RWPE2 (cell line): ENCODE results near the gene SCNM1.

Experiments used
- ATAC-seq: fragments of 200-7000 bp; cut with Tn5 transposase; 3 replicates; pipeline ENCODE4 v1.9.1; 2021; ENCODE audit warnings: low read depth
- DNase-seq: peaks from one replicate; pipeline ENCODE4 v3.0.0-alpha.2; 2020; ENCODE audit warnings: low spot score
- H3K27ac ChIP-seq: fragments of 450-650 bp; 2 replicates; pipeline ENCODE4 v1.5.1; 2017; ENCODE audit warnings: mild to moderate bottlenecking; ENCODE audit not compliant: poor library complexity, severe bottlenecking
- H3K27me3 ChIP-seq: fragments of 250-450 bp; sonication (Bioruptor Pico); 2 replicates; pipeline ENCODE4 v1.5.1; 2021; ENCODE audit warnings: mild to moderate bottlenecking, moderate library complexity; ENCODE audit not compliant: insufficient read depth, poor library complexity, severe bottlenecking
- H3K36me3 ChIP-seq: fragments of 250-450 bp; sonication (Bioruptor Pico); 2 replicates; pipeline ENCODE4 v1.5.1; 2020; ENCODE audit warnings: low read depth, mild to moderate bottlenecking, moderate library complexity
- H3K4me1 ChIP-seq: fragments of 250-450 bp; sonication (Bioruptor Pico); 2 replicates; pipeline ENCODE4 v1.5.1; 2021; ENCODE audit warnings: mild to moderate bottlenecking, moderate library complexity; ENCODE audit not compliant: insufficient read depth, poor library complexity, severe bottlenecking
- H3K4me3 ChIP-seq: fragments of 250-450 bp; sonication (Bioruptor Pico); 2 replicates; pipeline ENCODE4 v1.5.1; 2021; ENCODE audit warnings: mild to moderate bottlenecking, moderate library complexity; ENCODE audit not compliant: severe bottlenecking
- H3K9me3 ChIP-seq: fragments of 250-450 bp; sonication (Bioruptor Pico); 2 replicates; pipeline ENCODE4 v1.5.1; 2021; ENCODE audit warnings: mild to moderate bottlenecking, moderate library complexity; ENCODE audit not compliant: severe bottlenecking
- CTCF ChIP-seq: fragments of 450-650 bp; IDR thresholded peaks from one replicate; pipeline ENCODE4 v1.5.1; 2017; ENCODE audit warnings: mild to moderate bottlenecking, moderate library complexity; ENCODE audit not compliant: poor library complexity, severe bottlenecking

Gene SCNM1

GRCh38 chr1:151211972-151212705, 46.2 kb downstream of the SCNM1 start:
- no peak for TF ChIP-seq CTCF
- Histone ChIP-seq H3K27me3 (no peaks in the 10 kb centered on the region), H3K36me3 (peaks cover 89% of the 10 kb centered on the region), H3K4me3 (no peak overlapping the region), H3K4me1 (peaks cover 7% of the 10 kb centered on the region), H3K27ac (no peak overlapping the region), H3K9me3 (no peaks in the 10 kb centered on the region)
- DNase-seq: no peak
- ATAC-seq: peak; percentile 25; the same call in 1 of the 3 replicates

- DNase-seq: no peak
- no peaks in the 10 kb centered on the region for H3K27me3 ChIP-seq
- H3K27ac ChIP-seq: no peak overlapping the region
- ATAC-seq: no peak
- no peak for TF ChIP-seq CTCF
- peaks cover 7% of the 10 kb centered on the region for H3K4me1 ChIP-seq
- H3K9me3 ChIP-seq: no peaks in the 10 kb centered on the region
- no peak overlapping the region for H3K4me3 ChIP-seq
- peaks cover 89% of the 10 kb centered on the region for H3K36me3 ChIP-seq
Measured at GRCh38 chr1:151213560-151213959, 47.6 kb downstream of the SCNM1 start.
